Endodermal cell (in vitro differentiated cells): ENCODE data around the gene UQCRFS1. TPM values are rescaled to one million over a fixed set of nuclear protein-coding genes. Genes with fewer than 3 reads are reported as not detected.

Source experiments
- DNase-seq: peaks from one replicate; pipeline ENCODE4 v3.0.0-alpha.2; 2017
- H3K27ac ChIP-seq: 2 replicates; pipeline ENCODE4 v1.5.1; 2013; ENCODE audit warnings: mild to moderate bottlenecking, low read depth, low read length, moderate library complexity
- H3K27me3 ChIP-seq: 2 replicates; pipeline ENCODE4 v1.6.1; 2013; ENCODE audit warnings: mild to moderate bottlenecking, low read length, moderate library complexity; ENCODE audit not compliant: insufficient read depth, control insufficient read depth, poor library complexity, severe bottlenecking
- H3K36me3 ChIP-seq: 2 replicates; pipeline ENCODE4 v1.7.0; 2013; ENCODE audit warnings: mild to moderate bottlenecking, low read length, moderate library complexity; ENCODE audit not compliant: control insufficient read depth, insufficient read depth
- H3K4me1 ChIP-seq: one replicate; pipeline ENCODE4 v1.7.0; 2013; ENCODE audit warnings: low read length; ENCODE audit not compliant: control insufficient read depth, insufficient read depth
- H3K4me3 ChIP-seq: 2 replicates; pipeline ENCODE4 v1.5.1; 2013; ENCODE audit warnings: mild to moderate bottlenecking, low read length, moderate library complexity
- H3K9ac ChIP-seq: 2 replicates; pipeline ENCODE4 v1.6.1; 2013; ENCODE audit warnings: mild to moderate bottlenecking, low read length, moderate library complexity; ENCODE audit not compliant: poor library complexity, severe bottlenecking; ENCODE audit errors: extremely low read depth
- H3K9me3 ChIP-seq: 2 replicates; pipeline ENCODE4 v1.6.1; 2013; ENCODE audit warnings: mild to moderate bottlenecking, low read length, moderate library complexity; ENCODE audit not compliant: control insufficient read depth
- H3K27ac Mint-ChIP-seq: 2 replicates; pipeline ENCODE4 v1.8.0; 2020; ENCODE audit warnings: mixed read lengths
- H3K27me3 Mint-ChIP-seq: 2 replicates; pipeline ENCODE4 v1.8.0; 2021; ENCODE audit warnings: mild to moderate bottlenecking, mixed read lengths; ENCODE audit not compliant: insufficient read depth
- H3K36me3 Mint-ChIP-seq: 2 replicates; pipeline ENCODE4 v1.8.0; 2020; ENCODE audit warnings: low read depth, mixed read lengths
- H3K4me1 Mint-ChIP-seq: 2 replicates; pipeline ENCODE4 v1.8.0; 2020; ENCODE audit warnings: mixed read lengths
- H3K4me3 Mint-ChIP-seq: 2 replicates; pipeline ENCODE4 v1.8.0; 2020; ENCODE audit warnings: mild to moderate bottlenecking, moderate library complexity, mixed read lengths
- H3K9me3 Mint-ChIP-seq: 2 replicates; pipeline ENCODE4 v1.8.0; 2020; ENCODE audit warnings: mild to moderate bottlenecking, mixed read lengths
- WGBS, 2 experiments: methylation state at CpG; one replicate each; pipeline versions ENCODE4 v1.1.5 to v1.1.7; 2013; ENCODE audit warnings: missing lambda C conversion rate in 2 of 2, mixed read lengths in 1 of 2; ENCODE audit not compliant: insufficient coverage in 1 of 2, insufficient read length in 1 of 2; 5-methylcytosine and 5-hydroxymethylcytosine counted together
- total RNA-seq, 2 donors: library from RNA; stranded (reverse); fragmentation: NEBNext Ultra II Directional in 1 of 2; extraction: Animal tissue kit (Norgen Biotek cat#: 25700) in 1 of 2; gene quantifications; 2 replicates in 1 of 2; 3 replicates in 1 of 2; pipeline ENCODE4 v1.2.1, GENCODE V29; 2021
- TF ChIP-seq, protein P1 (sequence below): fragments of 200-600 bp; sonication (generic); conservative IDR thresholded peaks from 2 replicates; pipeline ENCODE4 v1.5.0; 2021; ENCODE audit warnings: antibody characterized with exemption, mild to moderate bottlenecking

Gene UQCRFS1
- total RNA-seq, 2 donors from 2014 or later: 32.4 to 32.7 TPM

GRCh38 chr19:29187676-29188075 is 25.3 kb downstream of the UQCRFS1 start:
- Histone ChIP-seq H3K27me3 (no peaks in the 10 kb centered on the region), H3K9ac (no peak overlapping the region), H3K4me3 (no peak overlapping the region), H3K27ac (no peak overlapping the region), H3K36me3 (no peaks in the 10 kb centered on the region), H3K9me3 (no peaks in the 10 kb centered on the region), H3K4me1 (peaks cover 3% of the 10 kb centered on the region)
- Mint-ChIP-seq H3K27me3 (peaks cover 21% of the 10 kb centered on the region), H3K36me3 (no peaks in the 10 kb centered on the region), H3K9me3 (no peaks in the 10 kb centered on the region), H3K4me1 (peaks cover 10% of the 10 kb centered on the region), H3K27ac (no peak overlapping the region), H3K4me3 (no peak overlapping the region)
- WGBS, 2 experiments: 90 to 91% methylated on average over 4 to 6 of the region's 6 CpGs
- no peak for DNase-seq
- TF ChIP-seq, protein P1, sequence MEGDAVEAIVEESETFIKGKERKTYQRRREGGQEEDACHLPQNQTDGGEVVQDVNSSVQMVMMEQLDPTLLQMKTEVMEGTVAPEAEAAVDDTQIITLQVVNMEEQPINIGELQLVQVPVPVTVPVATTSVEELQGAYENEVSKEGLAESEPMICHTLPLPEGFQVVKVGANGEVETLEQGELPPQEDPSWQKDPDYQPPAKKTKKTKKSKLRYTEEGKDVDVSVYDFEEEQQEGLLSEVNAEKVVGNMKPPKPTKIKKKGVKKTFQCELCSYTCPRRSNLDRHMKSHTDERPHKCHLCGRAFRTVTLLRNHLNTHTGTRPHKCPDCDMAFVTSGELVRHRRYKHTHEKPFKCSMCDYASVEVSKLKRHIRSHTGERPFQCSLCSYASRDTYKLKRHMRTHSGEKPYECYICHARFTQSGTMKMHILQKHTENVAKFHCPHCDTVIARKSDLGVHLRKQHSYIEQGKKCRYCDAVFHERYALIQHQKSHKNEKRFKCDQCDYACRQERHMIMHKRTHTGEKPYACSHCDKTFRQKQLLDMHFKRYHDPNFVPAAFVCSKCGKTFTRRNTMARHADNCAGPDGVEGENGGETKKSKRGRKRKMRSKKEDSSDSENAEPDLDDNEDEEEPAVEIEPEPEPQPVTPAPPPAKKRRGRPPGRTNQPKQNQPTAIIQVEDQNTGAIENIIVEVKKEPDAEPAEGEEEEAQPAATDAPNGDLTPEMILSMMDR: no peak

DNA sequence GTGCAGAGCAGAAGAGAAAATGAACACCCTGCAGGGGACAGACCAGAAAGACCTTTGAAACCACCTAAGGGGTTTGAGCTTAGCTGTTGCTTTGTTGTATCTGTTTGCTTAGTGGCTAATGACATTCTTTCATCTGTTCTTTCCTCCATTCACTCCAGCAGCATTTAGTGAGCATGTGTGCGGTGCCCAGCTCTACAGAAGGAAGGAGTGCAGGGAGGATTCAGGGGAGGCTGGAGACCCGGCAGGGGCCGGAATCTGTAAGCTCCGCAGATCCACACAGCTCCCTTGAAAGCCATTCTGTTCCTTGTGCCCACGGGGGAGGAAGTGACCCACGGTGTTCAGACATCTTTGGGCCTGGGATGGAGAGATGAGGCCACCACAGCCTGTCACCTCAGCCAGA is 27.5 kb downstream of the UQCRFS1 start:
- TF ChIP-seq, protein P1: no peak
- 81 to 91% methylated on average over 3 to 6 of the region's 6 CpGs for WGBS, 2 experiments
- Histone ChIP-seq H3K4me3 (no peak overlapping the region), H3K36me3 (no peaks in the 10 kb centered on the region), H3K9ac (no peak overlapping the region), H3K9me3 (no peaks in the 10 kb centered on the region), H3K4me1 (peaks cover 3% of the 10 kb centered on the region), H3K27ac (no peak overlapping the region), H3K27me3 (no peaks in the 10 kb centered on the region)
- Mint-ChIP-seq H3K4me1 (peaks cover 10% of the 10 kb centered on the region), H3K36me3 (no peaks in the 10 kb centered on the region), H3K9me3 (no peaks in the 10 kb centered on the region), H3K27me3 (peaks cover 30% of the 10 kb centered on the region), H3K4me3 (no peak overlapping the region), H3K27ac (no peak overlapping the region)
- DNase-seq: no peak

- peaks cover 26% of the 10 kb centered on the region for H3K9me3 Mint-ChIP-seq
Measured at GRCh38 chr19:29176981-29177754, 35.8 kb downstream of the UQCRFS1 start.

More at GRCh38 chr19:29176981-29177754, 35.8 kb downstream of the UQCRFS1 start:
- H3K4me1 Mint-ChIP-seq: no peaks in the 10 kb centered on the region
- no peaks in the 10 kb centered on the region for H3K36me3 ChIP-seq
- H3K27ac Mint-ChIP-seq: no peak overlapping the region
- 69% methylated on average over 2 of the region's 2 CpGs; no CpG with 5 or more reads in 1 of the 2 experiments for WGBS, 2 experiments
- no peaks in the 10 kb centered on the region for H3K4me1 ChIP-seq
- H3K9me3 ChIP-seq: peaks cover 13% of the 10 kb centered on the region
- no peak overlapping the region for H3K27ac ChIP-seq
- peaks cover 9% of the 10 kb centered on the region for H3K27me3 Mint-ChIP-seq
- TF ChIP-seq, protein P1: no peak
- no peak overlapping the region for H3K9ac ChIP-seq
- DNase-seq: no peak
- H3K4me3 Mint-ChIP-seq: no peak overlapping the region
- no peaks in the 10 kb centered on the region for H3K27me3 ChIP-seq
- H3K4me3 ChIP-seq: no peak overlapping the region
- H3K36me3 Mint-ChIP-seq: no peaks in the 10 kb centered on the region
